HUDEP-2 (cell line): Measurements from ENCODE around the gene FUBP1.
"Not testable (repeated sequence)": the region's sequence is repeated elsewhere in the genome, so short reads cannot be mapped to it uniquely, and the experiment has no call there.

Experiments used
- DNase-seq, 76 experiments: peaks; one replicate each; lab custom pipeline; 2025; ENCODE audit not compliant: unreplicated experiment in 76 of 76; lab: John Stamatoyannopoulos, UW

FUBP1 gene

DNA sequence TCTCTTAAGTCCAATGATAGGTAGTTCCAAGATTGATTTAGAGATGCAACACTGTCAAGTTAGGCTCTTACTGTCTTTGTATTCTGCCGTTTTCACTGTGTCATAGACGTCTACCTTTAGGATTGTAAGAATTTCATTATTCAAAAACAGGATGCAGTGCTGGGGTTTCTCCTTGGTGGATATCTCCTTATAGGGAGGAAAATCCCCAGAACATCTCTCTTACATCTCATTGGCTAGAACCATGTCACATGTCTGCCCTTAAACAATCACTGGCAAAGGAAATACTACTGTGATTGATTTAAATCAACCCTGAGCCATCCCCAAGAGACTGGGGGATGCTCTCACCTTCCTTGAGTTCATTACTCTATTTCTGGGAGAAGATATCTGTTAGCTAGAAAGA, 10.9 kb upstream of the FUBP1 start:
- no peak for DNase-seq

DNA sequence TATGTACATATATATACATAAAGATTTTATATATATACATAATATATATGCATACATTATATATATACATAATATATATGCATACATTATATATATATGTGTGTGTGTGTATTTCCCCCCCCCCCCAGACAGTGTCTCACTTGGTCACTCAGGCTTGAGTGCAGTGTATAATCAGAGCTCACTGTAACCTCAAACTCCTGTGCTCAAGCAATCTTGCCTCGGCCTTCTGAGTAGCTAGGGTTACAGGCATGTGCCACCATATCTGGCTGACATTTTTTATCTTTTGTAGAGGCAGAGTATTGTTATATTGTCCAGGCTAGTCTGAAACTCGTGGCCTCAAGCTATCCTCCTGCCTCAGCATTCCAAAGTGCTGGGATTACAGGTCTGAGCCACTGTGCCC, 9.0 kb upstream of the FUBP1 start:
- DNase-seq: no peak

DNA sequence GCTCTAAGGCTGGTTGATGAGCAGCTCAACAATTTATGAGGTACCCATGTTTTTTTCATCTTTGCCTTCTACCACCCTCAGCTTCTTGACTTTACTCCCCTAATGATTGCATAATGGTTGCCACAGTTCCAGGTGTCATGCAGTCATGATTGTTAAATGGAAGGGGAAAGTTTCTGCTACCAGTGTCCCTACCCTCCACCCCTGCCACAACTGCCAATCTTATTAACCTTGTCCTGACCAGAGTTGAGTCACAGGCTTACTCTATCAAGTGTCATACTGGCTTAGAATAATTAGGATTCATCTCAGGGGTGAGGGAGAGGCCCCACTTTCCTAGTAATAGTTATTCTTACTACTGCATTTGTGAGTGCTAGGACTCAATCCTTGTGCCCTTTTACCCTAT, 7.9 kb upstream of the FUBP1 start:
- no peak for DNase-seq

DNA sequence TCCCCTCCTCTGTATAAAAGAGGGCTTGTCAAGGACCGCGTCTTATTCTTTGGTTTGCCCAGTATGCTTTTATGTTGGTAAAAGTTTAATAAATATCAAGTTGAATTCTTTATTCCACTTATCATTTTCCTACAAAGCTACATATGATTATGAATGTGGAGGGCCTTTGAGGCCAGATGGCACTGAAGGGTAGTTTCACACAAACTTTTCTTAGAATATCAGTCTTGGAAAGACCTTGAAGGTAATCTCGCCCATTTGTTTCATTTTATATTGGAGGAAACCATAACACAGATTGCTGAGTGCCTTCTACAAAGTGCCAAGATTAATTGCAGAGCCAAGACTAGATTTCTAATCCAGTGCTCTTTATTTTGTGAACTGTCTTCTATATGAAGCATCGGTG, 5.8 kb upstream of the FUBP1 start:
- DNase-seq: no peak

DNA sequence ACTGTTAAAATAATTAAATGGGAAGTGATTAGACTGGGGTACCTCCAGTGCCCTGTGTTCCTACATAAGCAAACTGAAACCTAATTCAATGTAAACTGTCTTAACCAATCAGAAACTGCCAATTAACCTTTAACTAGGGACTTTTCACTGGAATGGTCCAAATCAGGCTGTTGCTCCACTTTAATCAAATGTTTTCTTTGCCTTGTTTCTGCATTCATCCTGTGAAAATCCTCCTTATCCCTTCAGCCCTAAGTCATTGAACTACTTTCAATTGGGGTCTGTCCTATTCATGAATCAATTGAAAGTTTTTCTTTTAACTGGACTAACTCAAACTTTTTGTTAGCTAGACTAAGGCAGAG, 5.1 kb upstream of the FUBP1 start:
- no peak for DNase-seq

DNA sequence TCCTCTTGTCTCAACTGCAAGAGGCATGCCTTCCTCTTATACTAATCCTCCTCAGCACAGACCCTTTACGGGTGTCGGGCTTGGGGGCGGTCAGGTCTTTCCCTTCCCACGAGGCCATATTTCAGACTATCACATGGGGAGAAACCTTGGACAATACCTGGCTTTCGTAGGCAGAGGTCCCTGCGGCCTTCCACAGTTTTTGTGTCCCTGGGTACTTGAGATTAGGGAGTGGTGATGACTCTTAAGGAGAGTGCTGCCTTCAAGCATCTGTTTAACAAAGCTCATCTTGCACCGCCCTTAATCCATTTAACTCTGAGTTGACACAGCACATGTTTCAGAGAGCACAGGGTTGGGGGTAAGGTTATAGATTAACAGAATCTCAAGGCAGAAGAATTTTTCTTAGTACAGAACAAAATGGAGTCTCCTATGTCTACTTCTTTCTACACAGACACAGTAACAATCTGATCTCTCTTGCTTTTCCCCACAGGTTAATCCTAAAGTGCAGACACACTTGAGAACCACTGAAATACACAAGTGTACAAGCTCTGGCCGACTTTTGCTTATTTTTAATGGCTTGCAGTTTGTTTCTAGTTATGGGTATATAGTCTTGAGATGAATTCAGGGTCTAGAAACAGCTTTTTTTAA, 4.6 kb upstream of the FUBP1 start:
- not testable (repeated sequence) for DNase-seq

DNA sequence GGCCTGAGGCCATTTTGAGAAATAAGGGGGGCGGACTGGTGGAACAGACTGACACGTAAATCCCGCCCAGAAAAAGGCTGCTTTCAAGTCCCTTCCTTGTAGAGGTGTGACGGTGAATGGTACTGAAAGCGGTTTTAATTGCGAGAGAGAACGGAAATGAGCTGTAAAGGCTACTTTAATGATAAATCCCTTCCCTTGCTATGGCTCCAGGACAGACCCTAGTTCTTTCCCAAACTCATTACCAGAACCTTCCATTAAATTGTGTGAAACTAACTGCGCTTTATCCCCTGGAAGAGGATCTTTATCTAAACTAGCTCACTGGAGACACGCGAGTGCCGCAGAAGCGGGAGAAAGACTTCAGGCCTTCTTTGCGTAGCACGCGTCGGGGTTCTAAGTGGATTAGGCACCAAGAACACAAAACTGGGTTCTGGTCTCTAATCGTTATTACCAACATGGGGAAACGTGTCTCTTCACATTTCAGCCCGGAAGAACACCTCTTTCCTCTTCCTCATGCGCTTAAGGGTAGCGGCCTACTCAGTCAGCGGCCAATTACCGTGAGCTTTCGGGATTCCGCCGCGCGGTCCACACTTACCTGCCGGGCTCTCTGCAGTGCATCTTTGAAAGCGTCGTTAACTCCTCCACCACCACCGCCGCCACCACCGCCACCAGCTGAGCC, 441 bp downstream of the FUBP1 start:
- DNase-seq: peak in 73 of 76 experiments; percentile 15 to 88 (median 68)

DNA sequence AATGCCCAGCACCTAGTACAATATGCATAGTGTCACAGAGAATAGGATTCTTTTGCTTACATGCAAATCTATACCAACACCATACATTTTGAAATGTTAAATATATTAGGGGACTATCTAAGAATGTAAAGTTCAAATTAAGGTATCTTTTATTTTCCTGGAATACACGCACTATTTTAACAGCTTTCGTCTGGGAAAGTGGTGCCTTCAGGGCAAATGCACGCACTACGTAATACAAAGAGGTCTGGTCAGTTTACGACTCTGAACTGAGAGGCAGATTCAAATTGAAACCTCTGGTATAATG, 931 bp downstream of the FUBP1 start:
- no peak for DNase-seq

DNA sequence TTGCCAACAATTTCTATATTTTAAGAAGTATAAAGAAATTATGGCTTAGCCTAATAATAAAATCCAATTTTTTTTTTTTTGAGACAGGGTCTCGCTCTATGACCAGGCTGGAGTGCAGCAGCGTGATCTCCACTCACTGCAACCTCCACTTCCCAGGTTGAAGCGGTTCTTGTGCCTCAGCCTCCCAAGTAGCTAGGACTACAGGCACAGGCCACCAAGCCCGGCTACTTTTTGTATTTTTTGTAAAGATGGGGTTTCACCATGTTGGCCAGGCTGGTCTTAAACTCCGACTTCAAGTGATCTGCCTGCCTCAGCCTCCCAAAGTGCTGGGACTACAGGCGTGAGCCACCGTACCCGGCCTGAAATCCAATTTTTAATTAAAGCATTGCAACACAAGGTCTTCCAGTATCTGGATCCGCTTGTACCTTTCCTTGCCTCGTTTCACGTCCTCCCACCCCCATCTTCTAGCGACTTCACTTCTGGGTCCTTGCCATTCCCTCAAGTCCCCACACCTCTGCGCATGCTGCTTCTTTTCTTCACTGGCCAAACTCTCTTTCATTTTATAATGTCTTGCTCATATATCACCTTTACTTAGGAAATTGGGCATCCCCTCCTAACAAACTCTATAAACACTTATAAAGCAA, 2.3 kb downstream of the FUBP1 start:
- DNase-seq: peak in 1 of 76 experiments; percentile 3

DNA sequence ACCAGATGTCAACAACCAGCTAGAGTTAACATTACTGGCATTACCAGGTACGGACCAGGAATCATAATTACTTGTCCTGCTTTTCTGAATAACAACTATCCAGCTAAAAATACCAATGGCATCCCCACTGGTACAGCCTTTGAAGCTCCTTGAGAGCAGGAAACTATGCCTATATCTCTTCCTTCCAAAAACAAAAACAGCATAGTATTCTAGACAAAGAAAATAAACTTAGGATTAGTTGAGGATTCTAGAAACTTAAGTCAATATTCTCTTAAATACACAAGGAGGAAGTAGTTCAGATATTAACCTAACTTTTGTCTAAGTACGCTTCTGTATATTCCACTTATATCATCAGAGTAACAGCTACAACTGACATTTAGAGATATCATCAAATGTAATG, 3.0 kb downstream of the FUBP1 start:
- no peak for DNase-seq

DNA sequence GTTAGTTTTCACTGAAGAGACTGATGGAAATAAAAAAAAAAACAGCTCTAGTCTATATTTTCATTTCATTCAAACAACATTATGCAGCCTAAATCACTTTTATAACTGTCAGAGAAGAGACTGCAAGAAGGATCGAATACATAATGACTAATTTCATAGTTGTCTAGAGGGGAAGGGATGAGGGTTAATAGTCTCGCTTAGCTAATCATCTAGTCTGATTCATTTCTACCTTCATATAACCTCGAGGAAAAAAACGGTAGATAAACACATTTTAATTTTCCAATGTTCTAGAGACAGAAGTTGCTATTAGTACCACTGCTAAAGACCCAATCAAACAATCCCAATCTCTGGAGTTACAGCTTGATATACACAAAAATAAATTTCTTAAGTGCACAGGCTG, 3.5 kb downstream of the FUBP1 start:
- no peak for DNase-seq

DNA sequence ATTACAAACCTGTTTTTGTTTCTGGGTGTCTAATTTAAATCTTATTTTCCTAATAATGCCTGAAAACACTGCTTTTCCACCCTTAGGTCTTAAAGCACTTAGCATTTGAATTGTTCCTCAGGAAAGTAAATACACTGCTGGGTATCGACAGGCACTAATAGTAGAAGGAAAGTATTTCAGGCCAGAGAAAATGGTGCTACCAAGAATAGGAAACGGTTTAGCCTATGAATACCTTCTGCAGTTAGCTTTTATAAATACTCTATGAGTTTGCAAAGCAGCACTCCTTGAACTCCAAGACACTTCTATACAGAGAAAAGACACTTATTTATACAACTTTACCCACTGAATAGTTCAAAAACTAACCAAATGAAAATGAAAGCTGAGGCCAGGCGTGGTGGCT, 6.8 kb downstream of the FUBP1 start:
- no peak for DNase-seq

DNA sequence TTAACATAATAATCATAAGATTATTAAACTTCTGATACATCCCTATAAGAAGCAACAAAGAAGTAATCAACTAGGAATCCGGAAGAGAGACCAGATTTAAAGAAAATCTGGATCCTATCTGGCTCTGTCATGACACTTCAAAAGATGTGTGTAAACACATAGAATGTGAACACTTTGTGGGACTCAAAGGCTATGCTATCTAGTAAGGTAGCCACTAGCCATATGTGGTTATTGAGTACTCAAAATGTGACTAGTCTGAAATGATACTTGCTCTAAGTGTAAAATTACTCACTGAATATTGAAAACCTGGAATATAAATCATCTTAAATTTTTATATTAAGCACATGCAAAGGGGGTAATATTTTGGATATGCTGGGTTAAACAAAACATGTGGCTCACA, 8.7 kb downstream of the FUBP1 start:
- DNase-seq: no peak

DNA sequence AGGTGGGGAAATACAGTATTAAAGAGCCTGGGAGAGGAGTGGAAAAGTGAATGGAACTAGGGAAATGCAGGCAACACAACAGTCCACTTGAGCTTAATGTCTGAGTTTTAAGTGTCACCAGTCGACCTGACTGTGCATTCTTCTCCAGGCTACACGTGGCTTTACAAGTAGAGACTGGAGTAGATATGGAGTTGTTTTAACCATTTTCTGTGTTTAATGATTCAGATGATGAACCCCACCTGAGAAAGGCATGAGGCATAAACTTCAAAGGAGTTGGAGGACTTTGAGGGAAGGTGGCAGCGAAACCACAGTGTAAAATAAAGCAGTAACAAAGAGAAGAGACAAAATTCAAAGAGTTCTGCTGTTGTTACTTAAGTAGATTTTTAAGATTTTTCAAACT, 12.6 kb downstream of the FUBP1 start:
- DNase-seq: no peak

DNA sequence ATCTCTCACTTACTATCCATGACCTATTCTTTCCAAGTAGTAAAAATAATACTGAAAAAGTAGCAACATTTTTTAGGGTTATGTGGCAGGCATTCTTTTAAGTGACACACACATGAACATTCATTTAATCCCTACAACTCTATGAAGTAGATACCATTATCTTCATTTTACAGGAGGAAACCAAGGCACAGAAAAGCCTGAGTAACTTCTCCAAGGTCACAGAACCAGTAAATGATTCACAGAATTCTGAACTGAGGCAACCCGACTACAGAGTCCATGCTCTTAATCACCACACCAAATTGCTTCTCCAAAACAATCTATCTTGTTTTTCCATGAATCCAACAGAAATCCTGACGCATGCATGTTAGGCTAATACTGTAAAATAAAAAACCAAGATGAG, 17.5 kb downstream of the FUBP1 start:
- DNase-seq: no peak

DNA sequence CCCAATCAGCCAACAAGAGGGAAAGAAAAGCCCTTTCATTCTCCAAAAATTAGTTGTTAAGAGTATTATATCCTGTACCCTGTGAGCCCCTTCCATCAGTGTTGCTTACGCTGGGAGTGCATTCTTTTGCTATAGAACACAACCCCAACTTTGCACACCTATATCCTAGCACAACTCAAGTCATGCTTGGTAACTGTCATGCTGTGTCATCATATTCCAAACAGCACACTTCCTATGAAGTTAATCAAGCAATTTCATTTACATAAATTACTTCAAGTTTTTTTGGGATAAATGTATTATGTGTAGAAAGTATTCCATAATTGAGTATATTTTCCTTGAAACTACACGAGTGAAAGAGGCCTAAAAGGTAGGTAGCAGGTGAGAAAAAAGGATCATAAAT, 20.0 kb downstream of the FUBP1 start:
- no peak for DNase-seq

DNA sequence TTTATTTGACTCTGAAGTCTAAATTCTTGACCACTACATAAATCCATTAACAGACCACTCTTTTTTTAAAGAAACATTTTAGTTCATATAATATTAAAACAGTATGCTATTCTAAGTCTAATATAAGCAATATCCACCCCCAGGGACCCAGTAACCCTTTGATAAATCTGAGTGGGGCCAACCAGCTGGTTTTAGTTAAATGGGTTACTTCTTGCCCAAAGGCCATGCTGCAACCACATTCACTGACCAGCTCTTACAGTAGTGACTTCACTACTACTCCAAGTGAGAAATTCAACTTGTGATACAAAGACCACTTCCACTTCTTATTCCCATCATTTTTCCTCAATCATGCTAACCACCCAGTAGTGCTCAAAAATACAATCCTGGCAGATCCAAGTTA, 20.5 kb downstream of the FUBP1 start:
- no peak for DNase-seq

DNA sequence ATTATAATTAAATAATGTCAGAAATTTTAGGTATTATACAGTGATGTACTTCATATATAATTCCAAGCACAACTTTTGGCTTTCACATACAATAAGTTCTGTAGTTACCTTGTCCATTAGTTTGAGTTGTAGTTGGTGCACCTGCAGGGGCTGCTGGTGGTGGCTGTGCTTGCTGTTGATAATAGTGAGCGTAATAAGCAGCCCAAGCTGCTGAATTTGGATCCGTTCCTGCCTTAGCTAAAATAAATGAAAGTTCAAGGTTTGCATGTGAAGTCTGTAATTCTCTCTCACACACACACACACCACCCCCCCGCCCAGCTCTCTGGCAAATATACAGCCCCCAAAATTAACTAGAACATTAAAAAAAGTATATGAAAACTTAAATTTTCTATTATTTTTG, 22.4 kb downstream of the FUBP1 start:
- no peak for DNase-seq

DNA sequence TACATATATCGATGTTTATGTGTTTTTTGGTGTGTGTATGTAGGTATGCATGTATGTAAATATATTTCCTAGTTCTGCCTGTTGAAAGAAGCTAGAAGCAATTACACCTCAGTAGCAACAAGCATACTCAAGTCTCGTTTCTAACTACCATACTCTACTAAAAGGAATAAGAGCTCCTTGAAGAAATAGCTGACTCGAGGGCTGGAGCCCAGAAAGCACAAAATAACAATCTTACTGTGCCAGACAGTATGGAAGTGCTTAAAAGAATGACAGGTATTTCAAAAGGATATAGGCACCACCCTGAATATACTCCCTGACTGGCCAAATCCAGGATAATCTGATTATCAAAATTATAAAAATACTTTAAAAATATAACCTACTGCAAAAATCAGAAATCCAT, 23.2 kb downstream of the FUBP1 start:
- DNase-seq: no peak

DNA sequence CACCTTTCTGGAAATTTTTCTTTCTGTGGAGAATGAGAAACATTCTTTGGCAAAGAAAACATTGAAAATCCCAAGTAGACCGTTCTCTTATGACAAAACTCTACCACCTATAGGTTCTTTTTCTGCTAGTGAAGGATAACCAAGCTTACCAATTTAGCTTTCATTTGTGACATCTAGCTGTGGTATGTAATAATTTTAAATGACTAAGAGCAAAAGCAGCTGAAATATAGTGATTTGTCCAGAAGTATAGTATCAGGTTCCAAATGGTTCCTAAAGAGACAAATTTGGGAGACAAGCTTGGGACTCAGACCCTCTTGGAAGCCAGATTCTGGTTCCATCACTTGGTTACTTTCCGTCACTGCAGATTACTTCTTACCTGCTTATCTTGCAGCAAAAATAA, 24.4 kb downstream of the FUBP1 start:
- DNase-seq: no peak

DNA sequence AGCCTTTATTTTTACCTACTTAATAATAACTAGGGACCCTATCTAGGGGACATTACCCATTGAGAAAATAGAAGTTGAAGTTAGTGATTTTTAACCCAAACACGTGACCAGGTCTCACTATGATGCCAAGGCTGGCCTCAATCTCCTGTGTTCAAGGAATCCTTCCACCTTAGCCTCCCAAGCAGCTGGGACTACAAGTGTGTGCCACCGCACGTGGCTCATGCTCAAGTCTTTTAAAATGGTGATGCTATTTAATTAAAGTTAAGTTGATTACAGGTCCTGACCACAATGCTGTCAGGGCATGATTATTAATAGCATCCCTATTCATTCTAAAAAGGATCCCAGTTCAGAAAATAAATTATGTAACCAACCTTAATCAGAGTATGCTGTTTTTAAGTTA, 25.0 kb downstream of the FUBP1 start:
- no peak for DNase-seq

DNA sequence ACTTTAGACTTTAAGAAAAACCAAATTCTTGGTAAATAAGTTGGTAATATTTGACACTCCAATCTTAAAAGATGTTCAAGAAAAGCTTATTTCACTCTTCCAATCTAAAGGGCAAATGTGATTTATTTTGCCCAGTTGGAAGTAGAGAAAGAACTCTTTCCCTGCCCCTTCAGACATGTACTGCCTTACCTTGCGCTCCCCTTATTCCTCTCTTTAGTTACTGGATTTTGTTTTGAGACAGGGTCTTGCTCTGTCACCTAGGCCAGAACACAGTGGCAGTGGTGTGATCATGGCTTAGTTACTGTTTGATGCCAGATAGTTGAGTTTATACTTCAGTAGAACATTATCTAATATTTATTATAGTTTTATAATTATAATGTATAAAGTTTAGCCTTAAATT, 27.5 kb downstream of the FUBP1 start:
- DNase-seq: no peak

DNA sequence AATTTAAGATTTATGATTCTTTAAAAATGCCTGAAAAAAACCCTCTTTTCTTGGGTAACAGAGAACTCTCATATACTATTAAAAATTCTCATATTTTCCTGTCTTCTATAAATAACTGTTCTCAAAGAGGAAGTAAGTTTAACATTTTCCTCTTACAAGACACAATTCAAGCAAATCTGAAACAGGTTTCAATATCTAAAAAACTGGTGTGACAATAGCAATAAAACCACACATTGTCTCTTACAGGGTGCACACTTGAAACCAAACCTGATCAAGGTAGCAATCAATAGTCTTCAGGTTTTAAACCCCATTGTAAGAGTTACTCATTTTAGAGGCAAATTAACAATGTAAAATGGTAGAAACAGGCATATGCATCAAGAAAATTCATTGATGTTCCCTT, 28.0 kb downstream of the FUBP1 start:
- DNase-seq: no peak
